ENCODE measurements around the gene KRTAP16-1. TPM values are rescaled to one million over a fixed set of nuclear protein-coding genes. Genes with fewer than 3 reads are reported as not detected.

Gene KRTAP16-1
- total RNA-seq, 1 experiment from 2014 or later, result not detected

DNA sequence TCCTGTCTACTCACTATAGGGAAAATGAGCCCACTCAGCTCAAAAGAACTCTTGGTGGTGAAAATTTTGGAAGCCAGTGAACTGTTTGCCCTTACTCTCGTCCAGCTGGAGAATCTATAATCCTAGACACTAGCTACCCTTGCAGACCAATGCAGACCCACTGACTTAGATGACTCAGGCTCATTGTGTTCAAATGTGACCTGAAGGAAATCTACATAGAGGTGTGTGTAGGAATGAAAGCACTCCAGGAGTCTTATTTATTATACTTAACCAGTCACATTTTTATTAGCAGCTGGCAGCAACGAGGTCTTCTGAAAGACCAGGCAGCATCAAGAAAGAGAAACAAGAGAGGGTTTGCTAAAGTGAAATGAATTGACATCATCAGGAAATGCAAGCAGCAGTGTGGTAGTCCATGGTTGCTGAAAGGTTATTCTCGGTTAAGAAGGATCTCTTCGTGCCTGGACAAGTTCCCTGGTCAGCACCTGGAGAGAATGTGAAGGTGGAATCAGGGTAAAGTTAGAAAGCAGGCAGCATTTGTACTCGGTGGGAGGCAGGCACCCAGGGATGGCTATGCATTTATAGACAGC lies 7.8 kb downstream of the KRTAP16-1 start:
- Histone ChIP-seq H3K4me2 (ENCODE audit: low read length) (no peak overlapping the region), H3K36me3 (ENCODE audit: low read depth, low read length) (no peaks in the 10 kb centered on the region), H4K20me1 (ENCODE audit: low read length) (no peaks in the 10 kb centered on the region), H3K27ac (ENCODE audit: low read length) (no peak overlapping the region), H3K9me3 (ENCODE audit: low read length) (no peaks in the 10 kb centered on the region), H3K4me3 (ENCODE audit: low read length) (no peak overlapping the region), H3K9me2 (replicated peaks; ENCODE audit: low read length) (no peaks in the 10 kb centered on the region), H3K9ac (ENCODE audit: low read length) (no peak overlapping the region), H3K27me3 (ENCODE audit: low read length) (no peaks in the 10 kb centered on the region), H3F3A (ENCODE audit: low read length, unreplicated experiment) (no peaks in the 10 kb centered on the region), H3K4me1 (ENCODE audit: insufficient read depth, low read length) (no peaks in the 10 kb centered on the region), H3K79me2 (ENCODE audit: low read length) (no peaks in the 10 kb centered on the region), H2AFZ (ENCODE audit: low read length) (no peak overlapping the region)
- CTCF ChIA-PET, result no interaction called here
- BruUV-seq (replicated peaks), result no TSS peak
- POLR2A ChIA-PET (ENCODE audit: unreplicated experiment), result interaction anchor here (0.7 kb wide), 1 partner anchor 493 kb away, joined by 13 read pairs; no protein-coding TSS in a partner anchor
- DNase-seq, result no peak
- TF ChIP-seq, protein P1, sequence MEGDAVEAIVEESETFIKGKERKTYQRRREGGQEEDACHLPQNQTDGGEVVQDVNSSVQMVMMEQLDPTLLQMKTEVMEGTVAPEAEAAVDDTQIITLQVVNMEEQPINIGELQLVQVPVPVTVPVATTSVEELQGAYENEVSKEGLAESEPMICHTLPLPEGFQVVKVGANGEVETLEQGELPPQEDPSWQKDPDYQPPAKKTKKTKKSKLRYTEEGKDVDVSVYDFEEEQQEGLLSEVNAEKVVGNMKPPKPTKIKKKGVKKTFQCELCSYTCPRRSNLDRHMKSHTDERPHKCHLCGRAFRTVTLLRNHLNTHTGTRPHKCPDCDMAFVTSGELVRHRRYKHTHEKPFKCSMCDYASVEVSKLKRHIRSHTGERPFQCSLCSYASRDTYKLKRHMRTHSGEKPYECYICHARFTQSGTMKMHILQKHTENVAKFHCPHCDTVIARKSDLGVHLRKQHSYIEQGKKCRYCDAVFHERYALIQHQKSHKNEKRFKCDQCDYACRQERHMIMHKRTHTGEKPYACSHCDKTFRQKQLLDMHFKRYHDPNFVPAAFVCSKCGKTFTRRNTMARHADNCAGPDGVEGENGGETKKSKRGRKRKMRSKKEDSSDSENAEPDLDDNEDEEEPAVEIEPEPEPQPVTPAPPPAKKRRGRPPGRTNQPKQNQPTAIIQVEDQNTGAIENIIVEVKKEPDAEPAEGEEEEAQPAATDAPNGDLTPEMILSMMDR (conservative IDR thresholded peaks at IDR 0.05; ENCODE audit: low read depth, low read length), result no peak
- no peak for TF ChIP-seq EZH2 (IDR thresholded peaks at IDR 0.05; ENCODE audit: low read length, unreplicated experiment)
- TF ChIP-seq EZH2phosphoT487 (IDR thresholded peaks at IDR 0.05; ENCODE audit: borderline replicate concordance, low read length), result no peak
- intact Hi-C loops (cut with micrococcal nuclease), result no loop called here
- ATAC-seq, result no peak

DNA sequence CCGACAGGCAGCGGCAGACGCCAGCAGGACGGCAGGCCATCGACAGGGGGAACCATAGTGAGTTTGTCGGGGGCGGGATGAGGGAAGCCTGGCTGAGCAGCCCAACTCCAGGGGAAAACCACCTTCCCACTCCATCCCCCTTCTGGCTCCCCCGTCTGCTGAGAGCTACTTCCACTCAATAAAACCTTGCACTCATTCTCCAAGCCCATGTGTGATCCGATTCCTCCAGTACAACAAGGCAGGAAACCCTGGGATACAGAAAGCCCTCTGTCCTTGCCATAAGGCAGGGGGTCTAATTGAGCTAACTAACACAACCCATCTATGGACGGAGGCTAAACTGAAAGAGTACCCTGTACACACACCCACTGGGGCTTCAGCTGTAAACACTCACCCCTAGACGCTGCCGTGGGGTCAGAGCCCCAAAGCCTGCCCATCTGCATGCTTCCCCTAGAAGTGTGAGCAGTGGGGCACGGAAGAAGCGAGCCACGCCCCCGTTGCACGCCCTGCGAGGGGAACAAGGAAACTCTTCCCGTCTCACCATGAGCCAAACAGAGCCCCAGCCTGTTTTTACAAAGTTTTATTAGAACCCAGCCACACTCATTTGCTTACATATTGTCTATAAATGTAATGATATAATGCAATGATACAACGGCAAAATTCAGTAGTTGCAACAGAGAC lies 10.5 kb downstream of the KRTAP16-1 start:
- ATAC-seq (no peak), DNase-seq (no peak)
- ChIA-PET CTCF (no interaction called here), POLR2A (ENCODE audit: unreplicated experiment) (no interaction called here)
- Histone ChIP-seq H2AFZ (ENCODE audit: low read length) (no peak overlapping the region), H3K9ac (ENCODE audit: low read length) (no peak overlapping the region), H4K20me1 (ENCODE audit: low read length) (no peaks in the 10 kb centered on the region), H3K4me1 (ENCODE audit: insufficient read depth, low read length) (no peaks in the 10 kb centered on the region), H3K9me2 (replicated peaks; ENCODE audit: low read length) (no peaks in the 10 kb centered on the region), H3K79me2 (ENCODE audit: low read length) (no peaks in the 10 kb centered on the region), H3K9me3 (ENCODE audit: low read length) (no peaks in the 10 kb centered on the region), H3K27ac (ENCODE audit: low read length) (no peak overlapping the region), H3K36me3 (ENCODE audit: low read depth, low read length) (no peaks in the 10 kb centered on the region), H3K27me3 (ENCODE audit: low read length) (no peaks in the 10 kb centered on the region), H3K4me2 (ENCODE audit: low read length) (no peak overlapping the region), H3F3A (ENCODE audit: low read length, unreplicated experiment) (no peaks in the 10 kb centered on the region), H3K4me3 (ENCODE audit: low read length) (no peak overlapping the region)
- BruUV-seq (replicated peaks), result no TSS peak
- intact Hi-C loops (cut with micrococcal nuclease), result no loop called here
- TF ChIP-seq EZH2phosphoT487 (IDR thresholded peaks at IDR 0.05; ENCODE audit: borderline replicate concordance, low read length) (no peak), EZH2 (IDR thresholded peaks at IDR 0.05; ENCODE audit: low read length, unreplicated experiment) (no peak)
- TF ChIP-seq, protein P1 (conservative IDR thresholded peaks at IDR 0.05; ENCODE audit: low read depth, low read length), result no peak

DNA sequence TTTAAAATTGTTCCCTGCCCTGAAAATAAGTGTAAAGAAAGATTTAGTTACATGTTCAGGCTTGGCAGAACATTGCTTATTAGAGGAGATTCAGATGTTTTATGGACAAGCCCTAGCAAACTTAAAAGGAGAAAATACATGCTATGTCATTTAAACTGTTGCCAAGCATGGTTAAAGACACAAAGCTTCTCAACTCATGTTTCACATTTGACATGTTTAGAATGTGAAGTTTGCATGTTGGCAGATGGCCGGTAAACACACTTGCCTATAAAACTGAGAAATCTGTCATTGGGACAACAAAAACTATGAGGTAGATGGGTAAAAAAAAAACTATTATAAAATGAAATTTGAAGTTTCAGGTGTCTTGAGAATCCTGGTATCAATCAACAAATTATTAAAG lies 12.3 kb downstream of the KRTAP16-1 start:
- H3K27me3 ChIP-seq (ENCODE audit: low read length), result no peaks in the 10 kb centered on the region
- no peak overlapping the region for H3K9ac ChIP-seq (ENCODE audit: low read length)
- no peak overlapping the region for H2AFZ ChIP-seq (ENCODE audit: low read length)
- TF ChIP-seq, protein P1 (conservative IDR thresholded peaks at IDR 0.05; ENCODE audit: low read depth, low read length), result no peak
- no peak for TF ChIP-seq EZH2 (IDR thresholded peaks at IDR 0.05; ENCODE audit: low read length, unreplicated experiment)
- no peak for TF ChIP-seq EZH2phosphoT487 (IDR thresholded peaks at IDR 0.05; ENCODE audit: borderline replicate concordance, low read length)
- H3F3A ChIP-seq (ENCODE audit: low read length, unreplicated experiment), result no peaks in the 10 kb centered on the region
- H3K9me2 ChIP-seq (replicated peaks; ENCODE audit: low read length), result no peaks in the 10 kb centered on the region
- no TSS peak for BruUV-seq (replicated peaks)
- no peaks in the 10 kb centered on the region for H4K20me1 ChIP-seq (ENCODE audit: low read length)
- POLR2A ChIA-PET (ENCODE audit: unreplicated experiment), result no interaction called here
- DNase-seq (no peak), ATAC-seq (no peak)
- H3K4me3 ChIP-seq (ENCODE audit: low read length), result no peak overlapping the region
- H3K27ac ChIP-seq (ENCODE audit: low read length), result no peak overlapping the region
- no peaks in the 10 kb centered on the region for H3K36me3 ChIP-seq (ENCODE audit: low read depth, low read length)
- no peak overlapping the region for H3K4me2 ChIP-seq (ENCODE audit: low read length)
- H3K9me3 ChIP-seq (ENCODE audit: low read length), result no peaks in the 10 kb centered on the region
- CTCF ChIA-PET, result no interaction called here
- H3K4me1 ChIP-seq (ENCODE audit: insufficient read depth, low read length), result no peaks in the 10 kb centered on the region
- H3K79me2 ChIP-seq (ENCODE audit: low read length), result no peaks in the 10 kb centered on the region
- intact Hi-C loops (cut with micrococcal nuclease), result no loop called here
